K562 (cell line): ENCODE results near the gene RIMS3. TPM values are rescaled to one million over a fixed set of nuclear protein-coding genes. Genes with fewer than 3 reads are reported as not detected.

Source experiments
- CBX8 ChIP-seq: fragments of 200-600 bp; sonication (generic); IDR thresholded peaks from 2 replicates; pipeline ENCODE4 v1.6.1; 2012; ENCODE audit warnings: borderline replicate concordance, mixed run types, low read depth, mild to moderate bottlenecking, moderate library complexity, mixed read lengths, low read length, control low read depth, inconsistent platforms; ENCODE audit not compliant: poor library complexity, severe bottlenecking; ENCODE audit errors: extremely low read depth
- ESRRB ChIP-seq: fragments of 250-450 bp; sonication (Bioruptor Pico); IDR thresholded peaks from 2 replicates; pipeline ENCODE4 v1.5.0; 2020; ENCODE audit warnings: mild to moderate bottlenecking, moderate library complexity, borderline replicate concordance
- FOXA3 ChIP-seq, 2 experiments: fragments of 450-650 bp in 1 of 2; sonication (generic) in 1 of 2; formaldehyde crosslinking; IDR thresholded peaks in 1 of 2; conservative IDR thresholded peaks in 1 of 2; 2 replicates each; pipeline versions ENCODE4 v1.4.0 to v1.8.0; 2020 to 2022; ENCODE audit warnings: mild to moderate bottlenecking in 2 of 2, missing genetic modification reagents in 1 of 2
- MAFG ChIP-seq: fragments of 450-650 bp; conservative IDR thresholded peaks from 2 replicates; pipeline ENCODE4 v1.6.1; 2016; ENCODE audit warnings: missing genetic modification characterization, missing compliant biosample characterization
- MAZ ChIP-seq, 2 experiments: fragments of 450-650 bp in 1 of 2; sonication (generic) in 1 of 2; formaldehyde crosslinking; IDR thresholded peaks in 1 of 2; conservative IDR thresholded peaks in 1 of 2; 2 replicates each; pipeline versions ENCODE4 v1.4.0 to v1.5.0; 2020; ENCODE audit warnings: mild to moderate bottlenecking in 1 of 2, missing genetic modification reagents in 1 of 2
- NR4A1 ChIP-seq, 2 experiments: fragments of 250-450 bp in 1 of 2; fragments of 450-650 bp in 1 of 2; sonication (Bioruptor Pico) in 1 of 2; IDR thresholded peaks; 2 replicates each; pipeline versions ENCODE4 v1.4.0 to v1.6.1; 2016 to 2020; ENCODE audit warnings: mild to moderate bottlenecking in 2 of 2, missing compliant biosample characterization in 1 of 2, missing genetic modification characterization in 1 of 2, moderate library complexity in 1 of 2
- POLR3A ChIP-seq: IDR thresholded peaks from 2 replicates; pipeline ENCODE4 v1.6.1; 2011; ENCODE audit warnings: borderline replicate concordance, mild to moderate bottlenecking, moderate library complexity; ENCODE audit not compliant: insufficient read length, insufficient read depth; ENCODE audit errors: extremely low read depth
- SIN3B ChIP-seq: fragments of 450-650 bp; IDR thresholded peaks from 2 replicates; pipeline ENCODE4 v1.6.1; 2017; ENCODE audit warnings: low read depth, mild to moderate bottlenecking, moderate library complexity
- SMARCA5 ChIP-seq: fragments of 450-650 bp; IDR thresholded peaks from 2 replicates; pipeline ENCODE4 v1.6.1; 2016
- SNAPC5 ChIP-seq: fragments of 250-450 bp; sonication (Bioruptor Pico); IDR thresholded peaks from 2 replicates; pipeline ENCODE4 v1.8.0; 2021; ENCODE audit warnings: moderate library complexity, mild to moderate bottlenecking, inconsistent platforms
- ZNF23 ChIP-seq: fragments of 250-450 bp; sonication (Bioruptor Pico); IDR thresholded peaks from 2 replicates; pipeline ENCODE4 v1.4.0; 2020; ENCODE audit warnings: mild to moderate bottlenecking
- ZNF3 ChIP-seq: fragments of 250-450 bp; sonication (Bioruptor Pico); IDR thresholded peaks from 2 replicates; pipeline ENCODE4 v1.5.0; 2021; ENCODE audit warnings: mild to moderate bottlenecking, moderate library complexity
- ZNF316 ChIP-seq: fragments of 450-650 bp; IDR thresholded peaks from 2 replicates; pipeline ENCODE4 v1.6.1; 2016
- polyA plus RNA-seq, 8 experiments: library from polyadenylated mRNA; depleted of rRNA in 4 of 8; stranded (reverse) in 5 of 8; unstranded in 3 of 8; fragments of >200 nt; fragmentation: Nextera tagmentation in 2 of 8; fragmentation: Illumina TruSeq in 1 of 8; extraction: Ambion mirVana in 2 of 8; extraction: Trizol in 1 of 8; gene quantifications; 2 replicates each; pipeline versions ENCODE4 v1.2.1 to v1.2.3, GENCODE V29; 2011 to 2014; ENCODE audit warnings: inconsistent platforms in 1 of 8, missing spikeins in 1 of 8
- total RNA-seq, 7 experiments: library from RNA; depleted of rRNA in 6 of 7; stranded (reverse); fragments of >200 nt in 6 of 7; fragmentation: Illumina TruSeq in 2 of 7; extraction: Trizol in 2 of 7; gene quantifications; 2 replicates each; pipeline versions ENCODE4 v1.2.1 to v1.2.3, GENCODE V29; 2011 to 2021; ENCODE audit warnings: low replicate concordance in 1 of 7
- TF ChIP-seq, protein P1 (sequence below): fragments of 450-650 bp; IDR thresholded peaks from 2 replicates; pipeline ENCODE4 v1.6.1; 2016; ENCODE audit warnings: mild to moderate bottlenecking
- TF ChIP-seq, protein P2 (sequence below): fragments of 250-450 bp; sonication (Bioruptor Pico); IDR thresholded peaks from 2 replicates; pipeline ENCODE4 v1.6.1; 2021; ENCODE audit warnings: mild to moderate bottlenecking

The RIMS3 gene
- total and polyA plus RNA-seq, 9 of the 15 experiments (the other 6 are each of a cell fraction or from before 2014, with no cell fraction given), result 0.06 to 1.2 (median 0.59) TPM

DNA sequence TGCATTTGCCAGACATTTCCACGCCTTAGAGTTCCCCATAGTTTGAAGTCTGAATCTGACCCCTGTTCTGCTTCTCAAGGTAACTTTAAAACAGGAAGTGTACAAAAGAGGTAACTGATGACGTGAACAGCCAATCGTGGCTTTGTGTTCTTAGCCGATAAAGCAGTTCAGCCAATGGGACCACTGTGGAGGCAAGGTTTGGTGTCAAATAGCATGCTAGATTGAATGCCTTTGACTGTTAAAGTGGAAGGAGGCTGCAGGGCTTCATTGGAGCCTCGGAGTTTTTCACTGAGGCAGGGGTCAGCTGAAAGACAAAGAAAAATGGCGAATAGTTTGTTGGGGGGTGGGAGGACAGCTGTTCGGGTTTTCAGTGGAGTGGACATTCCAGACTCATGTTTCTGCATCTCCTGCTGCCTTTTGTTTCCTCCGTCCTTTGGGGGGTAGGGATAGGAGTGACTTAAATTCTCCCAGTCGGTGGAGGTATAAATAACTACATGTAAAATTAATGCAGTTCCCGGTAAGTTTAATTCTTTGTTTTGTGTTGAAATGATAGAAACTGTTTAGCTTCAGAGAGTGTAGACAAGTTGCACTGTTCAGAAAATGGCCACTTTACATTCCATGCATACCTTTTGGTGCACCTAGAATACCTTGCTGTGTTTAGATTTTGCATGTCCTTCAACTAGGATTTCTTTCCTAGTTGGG, 43.8 kb upstream of the RIMS3 start (continued):
- TF ChIP-seq, protein P1, sequence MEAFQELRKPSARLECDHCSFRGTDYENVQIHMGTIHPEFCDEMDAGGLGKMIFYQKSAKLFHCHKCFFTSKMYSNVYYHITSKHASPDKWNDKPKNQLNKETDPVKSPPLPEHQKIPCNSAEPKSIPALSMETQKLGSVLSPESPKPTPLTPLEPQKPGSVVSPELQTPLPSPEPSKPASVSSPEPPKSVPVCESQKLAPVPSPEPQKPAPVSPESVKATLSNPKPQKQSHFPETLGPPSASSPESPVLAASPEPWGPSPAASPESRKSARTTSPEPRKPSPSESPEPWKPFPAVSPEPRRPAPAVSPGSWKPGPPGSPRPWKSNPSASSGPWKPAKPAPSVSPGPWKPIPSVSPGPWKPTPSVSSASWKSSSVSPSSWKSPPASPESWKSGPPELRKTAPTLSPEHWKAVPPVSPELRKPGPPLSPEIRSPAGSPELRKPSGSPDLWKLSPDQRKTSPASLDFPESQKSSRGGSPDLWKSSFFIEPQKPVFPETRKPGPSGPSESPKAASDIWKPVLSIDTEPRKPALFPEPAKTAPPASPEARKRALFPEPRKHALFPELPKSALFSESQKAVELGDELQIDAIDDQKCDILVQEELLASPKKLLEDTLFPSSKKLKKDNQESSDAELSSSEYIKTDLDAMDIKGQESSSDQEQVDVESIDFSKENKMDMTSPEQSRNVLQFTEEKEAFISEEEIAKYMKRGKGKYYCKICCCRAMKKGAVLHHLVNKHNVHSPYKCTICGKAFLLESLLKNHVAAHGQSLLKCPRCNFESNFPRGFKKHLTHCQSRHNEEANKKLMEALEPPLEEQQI, result 0 out of 2 replicates have a peak, but pooled peaks have one; percentile 56
- TF ChIP-seq MAFG (tag) (no peak), FOXA3 (CRISPR knock-in tag; conservative IDR thresholded peaks at IDR 0.05 in 1 of 2, IDR thresholded peaks at IDR 0.05 in 1 of 2) (peak; percentile 9 to 78; a peak in 2 of 4 replicates), POLR3A (no peak), ZNF3 (CRISPR knock-in tag) (no peak), ZNF316 (no peak), CBX8 (no peak), MAZ (CRISPR knock-in tag; conservative IDR thresholded peaks at IDR 0.05 in 1 of 2, IDR thresholded peaks at IDR 0.05 in 1 of 2) (0 out of 4 replicates have a peak, but pooled peaks of 1 of the 2 experiments have one; percentile 17), SMARCA5 (0 out of 2 replicates have a peak, but pooled peaks have one; percentile 17), SNAPC5 (CRISPR knock-in tag) (no peak), SIN3B (no peak; the same call in 1 of the 2 replicates), ESRRB (CRISPR knock-in tag) (no peak), ZNF23 (CRISPR knock-in tag) (no peak), NR4A1 (CRISPR knock-in tag; IDR thresholded peaks at IDR 0.05) (no peak), NR4A1 (tag; IDR thresholded peaks at IDR 0.05) (no peak)
- TF ChIP-seq, protein P2, sequence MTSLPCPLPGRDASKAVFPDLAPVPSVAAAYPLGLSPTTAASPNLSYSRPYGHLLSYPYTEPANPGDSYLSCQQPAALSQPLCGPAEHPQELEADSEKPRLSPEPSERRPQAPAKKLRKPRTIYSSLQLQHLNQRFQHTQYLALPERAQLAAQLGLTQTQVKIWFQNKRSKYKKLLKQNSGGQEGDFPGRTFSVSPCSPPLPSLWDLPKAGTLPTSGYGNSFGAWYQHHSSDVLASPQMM (CRISPR knock-in tag), result no peak
